Kidney (tissue), 14 donors: Measurements from ENCODE around the gene GIPC1. TPM values are rescaled to one million over a fixed set of nuclear protein-coding genes. Genes with fewer than 3 reads are reported as not detected.

Experiments
- DNase-seq, 5 donors: peaks; one replicate each; pipeline ENCODE4 v3.0.0-alpha.2; 2013 to 2020
- FAIRE-seq: peaks from 2 replicates; lab custom pipeline; 2012; peaks lifted over from hg19 to GRCh38; lab: Jason Lieb, UNC
- H3K27ac ChIP-seq, 2 donors: one replicate each; pipeline ENCODE4 v1.7.0; 2013; ENCODE audit warnings: low read depth in 2 of 2, low read length in 2 of 2, inconsistent platforms in 1 of 2
- H3K27me3 ChIP-seq: one replicate; pipeline ENCODE4 v1.7.1; 2013; ENCODE audit warnings: low read length, inconsistent platforms; ENCODE audit not compliant: control insufficient read depth, insufficient read depth
- H3K36me3 ChIP-seq, 3 donors: one replicate each; pipeline versions ENCODE4 v1.7.0 to v1.7.1; 2013; ENCODE audit warnings: low read length in 3 of 3, control low read depth in 1 of 3, inconsistent platforms in 1 of 3; ENCODE audit not compliant: insufficient read depth in 3 of 3, control insufficient read depth in 2 of 3
- H3K4me1 ChIP-seq, 3 donors: one replicate each; pipeline versions ENCODE4 v1.7.0 to v1.7.1; 2013; ENCODE audit warnings: low read length in 3 of 3, inconsistent platforms in 1 of 3, low read depth in 1 of 3; ENCODE audit not compliant: control insufficient read depth in 2 of 3, insufficient read depth in 2 of 3
- H3K4me3 ChIP-seq, 3 donors: one replicate each; pipeline versions ENCODE4 v1.7.0 to v1.8.1; 2013; ENCODE audit warnings: low read length in 3 of 3, control low read depth in 1 of 3, inconsistent platforms in 1 of 3
- H3K9ac ChIP-seq, 3 donors: one replicate each; pipeline versions ENCODE4 v1.7.0 to v1.7.1; 2013; ENCODE audit warnings: low read length in 3 of 3, control low read depth in 1 of 3, inconsistent platforms in 1 of 3
- H3K9me3 ChIP-seq, 3 donors: one replicate each; pipeline versions ENCODE4 v1.7.0 to v1.7.1; 2013; ENCODE audit warnings: low read length in 3 of 3, control low read depth in 1 of 3, inconsistent platforms in 1 of 3; ENCODE audit not compliant: control insufficient read depth in 2 of 3, insufficient read depth in 1 of 3
- intact Hi-C: fragments of 100-400 bp; cut with DNase I; formaldehyde crosslinking; loops from one replicate; pipeline ENCODE4 v1.11.1; 2022
- polyA plus RNA-seq: library from polyadenylated mRNA; stranded (reverse); fragments of 350-450 nt; fragmentation: Illumina TruSeq; extraction: RNeasy Lipid Tissue Mini Kit (QIAGEN cat#74804); gene quantifications from one replicate; pipeline ENCODE4 v1.2.3, GENCODE V29; 2014; ENCODE audit warnings: low read depth, low replicate concordance; ENCODE audit not compliant: insufficient read depth
- total RNA-seq: library from RNA; stranded (reverse); fragmentation: NEBNext Ultra II Directional; extraction: Animal tissue kit (Norgen Biotek cat#: 25700); gene quantifications from one replicate; pipeline ENCODE4 v1.2.1, GENCODE V29; 2021
- TF ChIP-seq, protein P1 (sequence below): IDR thresholded peaks from 3 replicates; pipeline ENCODE4 v1.5.1; 2012; ENCODE audit warnings: mild to moderate bottlenecking, moderate library complexity, borderline replicate concordance; ENCODE audit not compliant: insufficient read depth; ENCODE audit errors: extremely low read depth
- donor health status: control.
- donor health status: control.
- donor health status: control.
- donor health status: control.
- donor health status: control.
- donor health status: DM: yes; HTN: yes; CAD: no.
- donor health status: Normal renal cell carcinoma (clear cell type).

GIPC1 gene
- total and polyA plus RNA-seq, 2 donors from 2014 or later = 94.6 to 137 TPM

DNA sequence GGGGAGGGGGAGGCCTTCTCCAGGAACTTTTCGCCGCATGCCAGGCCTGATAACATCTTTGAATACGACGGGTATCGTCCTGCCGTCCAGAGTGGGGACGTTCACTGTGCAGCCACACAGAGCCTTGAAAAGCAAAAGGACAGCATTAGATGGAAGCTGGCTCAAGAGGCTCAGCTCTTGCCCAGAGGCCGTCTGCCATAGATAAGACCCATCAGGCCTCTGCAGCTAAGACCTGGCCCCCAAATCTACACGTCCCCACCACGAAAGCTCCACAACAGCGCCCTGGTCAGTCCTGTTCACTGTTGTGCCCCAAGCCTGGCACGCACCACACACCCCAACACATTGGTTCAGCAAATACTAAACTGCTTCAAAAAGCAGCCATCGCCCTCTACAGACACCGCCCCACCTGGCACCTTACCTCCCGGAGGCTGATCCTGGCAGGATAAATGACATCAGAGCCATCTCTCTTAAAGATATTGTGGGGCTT is 20.2 kb upstream of the GIPC1 start:
- TF ChIP-seq, protein P1, sequence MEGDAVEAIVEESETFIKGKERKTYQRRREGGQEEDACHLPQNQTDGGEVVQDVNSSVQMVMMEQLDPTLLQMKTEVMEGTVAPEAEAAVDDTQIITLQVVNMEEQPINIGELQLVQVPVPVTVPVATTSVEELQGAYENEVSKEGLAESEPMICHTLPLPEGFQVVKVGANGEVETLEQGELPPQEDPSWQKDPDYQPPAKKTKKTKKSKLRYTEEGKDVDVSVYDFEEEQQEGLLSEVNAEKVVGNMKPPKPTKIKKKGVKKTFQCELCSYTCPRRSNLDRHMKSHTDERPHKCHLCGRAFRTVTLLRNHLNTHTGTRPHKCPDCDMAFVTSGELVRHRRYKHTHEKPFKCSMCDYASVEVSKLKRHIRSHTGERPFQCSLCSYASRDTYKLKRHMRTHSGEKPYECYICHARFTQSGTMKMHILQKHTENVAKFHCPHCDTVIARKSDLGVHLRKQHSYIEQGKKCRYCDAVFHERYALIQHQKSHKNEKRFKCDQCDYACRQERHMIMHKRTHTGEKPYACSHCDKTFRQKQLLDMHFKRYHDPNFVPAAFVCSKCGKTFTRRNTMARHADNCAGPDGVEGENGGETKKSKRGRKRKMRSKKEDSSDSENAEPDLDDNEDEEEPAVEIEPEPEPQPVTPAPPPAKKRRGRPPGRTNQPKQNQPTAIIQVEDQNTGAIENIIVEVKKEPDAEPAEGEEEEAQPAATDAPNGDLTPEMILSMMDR = no peak
- H3K27ac ChIP-seq = peak overlapping the region in 1 of 2 donors; percentile 100
- H3K36me3 ChIP-seq = peaks cover 6 to 24% (median 22%) of the 10 kb centered on the region in 3 donors
- DNase-seq (no peak), FAIRE-seq (no peak)
- intact Hi-C loops = no loop called here
- H3K4me1 ChIP-seq = peaks cover 0 to 27% (median 22%) of the 10 kb centered on the region in 3 donors
- peak overlapping the region; percentile 26 to 95 (median 77) for H3K4me3 ChIP-seq
- peak overlapping the region in 2 of 3 donors; percentile 85 to 100 for H3K9ac ChIP-seq
- no peaks in the 10 kb centered on the region for H3K27me3 ChIP-seq
- no peaks in the 10 kb centered on the region for H3K9me3 ChIP-seq

GRCh38 chr19:14515501-14516047 is 19.6 kb upstream of the GIPC1 start:
- no peaks in the 10 kb centered on the region for H3K9me3 ChIP-seq
- intact Hi-C loops = no loop called here
- FAIRE-seq (no peak), DNase-seq (no peak)
- H3K4me1 ChIP-seq = peaks cover 0 to 27% (median 22%) of the 10 kb centered on the region in 3 donors
- H3K4me3 ChIP-seq = peak overlapping the region in 2 of 3 donors; percentile 77 to 95
- peak overlapping the region in 2 of 3 donors; percentile 85 to 100 for H3K9ac ChIP-seq
- H3K27me3 ChIP-seq = no peaks in the 10 kb centered on the region
- TF ChIP-seq, protein P1 = no peak
- H3K27ac ChIP-seq = peak overlapping the region; percentile 6 to 100
- H3K36me3 ChIP-seq = peaks cover 6 to 24% (median 22%) of the 10 kb centered on the region in 3 donors

GRCh38 chr19:14514215-14514863 is 18.4 kb upstream of the GIPC1 start:
- no peaks in the 10 kb centered on the region for H3K27me3 ChIP-seq
- intact Hi-C loops = no loop called here
- no peaks in the 10 kb centered on the region for H3K9me3 ChIP-seq
- peaks cover 0 to 27% (median 22%) of the 10 kb centered on the region in 3 donors for H3K4me1 ChIP-seq
- H3K27ac ChIP-seq = no peak overlapping the region
- DNase-seq (no peak), FAIRE-seq (no peak)
- H3K4me3 ChIP-seq = peak overlapping the region in 1 of 3 donors; percentile 77
- no peak overlapping the region for H3K9ac ChIP-seq
- H3K36me3 ChIP-seq = peaks cover 6 to 24% (median 22%) of the 10 kb centered on the region in 3 donors
- TF ChIP-seq, protein P1 = no peak
